Measurements from ENCODE around the gene ZNF474.

DNA sequence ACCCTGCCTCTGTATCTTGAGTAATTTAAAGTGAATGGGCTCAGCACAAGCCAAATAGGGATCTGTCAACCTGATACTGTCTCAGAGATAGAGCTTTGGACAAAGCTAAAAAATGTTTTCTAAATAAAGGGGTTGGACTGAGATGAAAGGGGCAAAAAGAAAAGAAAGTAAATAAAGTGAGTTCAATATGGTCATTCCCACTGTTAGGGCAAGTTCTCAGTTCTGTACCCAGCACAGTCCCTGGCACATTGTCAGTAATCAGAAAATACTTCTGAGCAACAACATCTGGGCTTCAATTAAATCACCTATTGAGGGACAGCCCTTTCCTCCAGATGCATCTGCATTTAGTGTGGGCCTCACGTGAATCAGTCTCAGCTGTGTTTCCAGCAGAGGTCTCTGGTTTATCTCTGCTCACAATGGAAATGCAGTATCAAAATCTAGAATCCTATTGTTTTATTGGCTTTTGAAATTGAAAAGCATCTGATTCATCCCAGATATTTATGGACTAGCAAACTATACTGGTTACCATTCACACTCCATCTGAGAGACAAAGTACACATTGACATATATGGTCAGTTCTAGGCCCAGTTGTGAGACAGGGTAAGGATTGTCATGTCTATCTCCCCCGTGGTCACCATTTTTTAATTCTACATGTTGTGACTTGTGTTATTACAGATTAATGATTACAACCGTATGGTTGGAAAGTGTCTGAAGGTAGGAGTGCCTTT is 35.6 kb downstream of the ZNF474 start:
- TF ChIP-seq POLR2AphosphoS5 (IDR thresholded peaks at IDR 0.05) (no peak), EP300 (IDR thresholded peaks at IDR 0.05) (no peak)
- TF ChIP-seq, protein P1, sequence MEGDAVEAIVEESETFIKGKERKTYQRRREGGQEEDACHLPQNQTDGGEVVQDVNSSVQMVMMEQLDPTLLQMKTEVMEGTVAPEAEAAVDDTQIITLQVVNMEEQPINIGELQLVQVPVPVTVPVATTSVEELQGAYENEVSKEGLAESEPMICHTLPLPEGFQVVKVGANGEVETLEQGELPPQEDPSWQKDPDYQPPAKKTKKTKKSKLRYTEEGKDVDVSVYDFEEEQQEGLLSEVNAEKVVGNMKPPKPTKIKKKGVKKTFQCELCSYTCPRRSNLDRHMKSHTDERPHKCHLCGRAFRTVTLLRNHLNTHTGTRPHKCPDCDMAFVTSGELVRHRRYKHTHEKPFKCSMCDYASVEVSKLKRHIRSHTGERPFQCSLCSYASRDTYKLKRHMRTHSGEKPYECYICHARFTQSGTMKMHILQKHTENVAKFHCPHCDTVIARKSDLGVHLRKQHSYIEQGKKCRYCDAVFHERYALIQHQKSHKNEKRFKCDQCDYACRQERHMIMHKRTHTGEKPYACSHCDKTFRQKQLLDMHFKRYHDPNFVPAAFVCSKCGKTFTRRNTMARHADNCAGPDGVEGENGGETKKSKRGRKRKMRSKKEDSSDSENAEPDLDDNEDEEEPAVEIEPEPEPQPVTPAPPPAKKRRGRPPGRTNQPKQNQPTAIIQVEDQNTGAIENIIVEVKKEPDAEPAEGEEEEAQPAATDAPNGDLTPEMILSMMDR (IDR thresholded peaks at IDR 0.05): no peak

Measured in upper lobe of left lung (tissue), 4 donors.